ENCODE data around the gene EWSR1.
"Not testable (repeated sequence)": the region's sequence is repeated elsewhere in the genome, so short reads cannot be mapped to it uniquely, and the experiment has no call there.

Gene EWSR1, protein sequence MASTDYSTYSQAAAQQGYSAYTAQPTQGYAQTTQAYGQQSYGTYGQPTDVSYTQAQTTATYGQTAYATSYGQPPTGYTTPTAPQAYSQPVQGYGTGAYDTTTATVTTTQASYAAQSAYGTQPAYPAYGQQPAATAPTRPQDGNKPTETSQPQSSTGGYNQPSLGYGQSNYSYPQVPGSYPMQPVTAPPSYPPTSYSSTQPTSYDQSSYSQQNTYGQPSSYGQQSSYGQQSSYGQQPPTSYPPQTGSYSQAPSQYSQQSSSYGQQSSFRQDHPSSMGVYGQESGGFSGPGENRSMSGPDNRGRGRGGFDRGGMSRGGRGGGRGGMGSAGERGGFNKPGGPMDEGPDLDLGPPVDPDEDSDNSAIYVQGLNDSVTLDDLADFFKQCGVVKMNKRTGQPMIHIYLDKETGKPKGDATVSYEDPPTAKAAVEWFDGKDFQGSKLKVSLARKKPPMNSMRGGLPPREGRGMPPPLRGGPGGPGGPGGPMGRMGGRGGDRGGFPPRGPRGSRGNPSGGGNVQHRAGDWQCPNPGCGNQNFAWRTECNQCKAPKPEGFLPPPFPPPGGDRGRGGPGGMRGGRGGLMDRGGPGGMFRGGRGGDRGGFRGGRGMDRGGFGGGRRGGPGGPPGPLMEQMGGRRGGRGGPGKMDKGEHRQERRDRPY
- 332 to 611 reads per million in 2 experiments for total RNA-seq

DNA sequence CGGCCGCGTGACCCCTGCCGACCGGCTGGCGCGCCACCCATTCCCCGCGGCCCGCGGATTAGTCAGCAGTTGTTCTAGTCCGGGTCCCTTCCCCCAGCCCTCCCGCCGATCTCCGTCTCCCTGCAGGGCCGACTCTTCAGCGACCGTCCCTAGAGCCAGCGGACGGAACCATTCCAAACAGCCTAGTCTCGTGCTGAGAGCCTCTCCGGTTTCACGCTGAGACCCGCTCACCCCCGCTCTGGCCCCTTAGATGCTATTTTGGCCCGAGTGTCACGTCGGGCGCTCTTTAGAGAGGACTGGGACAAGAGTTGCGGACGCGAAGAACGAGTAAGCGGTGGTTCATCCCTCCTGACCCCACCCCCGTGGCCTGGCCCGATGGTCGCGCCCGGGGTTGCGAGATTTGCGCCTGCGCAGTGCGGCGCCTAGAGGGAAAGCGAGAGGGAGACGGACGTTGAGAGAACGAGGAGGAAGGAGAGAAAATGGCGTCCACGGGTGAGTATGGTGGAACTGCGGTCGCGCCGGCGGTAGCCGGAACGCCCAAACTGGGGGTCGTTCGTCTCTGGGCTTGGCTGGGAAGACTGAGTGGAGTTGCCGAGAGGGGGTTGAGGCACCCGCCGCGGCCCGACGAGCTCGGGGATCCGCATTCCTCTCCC, at the start of gene EWSR1, which contains the start of gene RHBDD3:
Gene EWSR1 (plus strand): TSS at position 411 of the 653 bp plus-strand sequence. CDS start 69 bp downstream, at position 480.
Gene RHBDD3 (minus strand): TSS at position 124 of the 653 bp plus-strand sequence. CDS start 2,355 bp downstream, outside the sequence.
- peak; percentile 91 for DNase-seq (ENCODE audit: low read depth)

DNA sequence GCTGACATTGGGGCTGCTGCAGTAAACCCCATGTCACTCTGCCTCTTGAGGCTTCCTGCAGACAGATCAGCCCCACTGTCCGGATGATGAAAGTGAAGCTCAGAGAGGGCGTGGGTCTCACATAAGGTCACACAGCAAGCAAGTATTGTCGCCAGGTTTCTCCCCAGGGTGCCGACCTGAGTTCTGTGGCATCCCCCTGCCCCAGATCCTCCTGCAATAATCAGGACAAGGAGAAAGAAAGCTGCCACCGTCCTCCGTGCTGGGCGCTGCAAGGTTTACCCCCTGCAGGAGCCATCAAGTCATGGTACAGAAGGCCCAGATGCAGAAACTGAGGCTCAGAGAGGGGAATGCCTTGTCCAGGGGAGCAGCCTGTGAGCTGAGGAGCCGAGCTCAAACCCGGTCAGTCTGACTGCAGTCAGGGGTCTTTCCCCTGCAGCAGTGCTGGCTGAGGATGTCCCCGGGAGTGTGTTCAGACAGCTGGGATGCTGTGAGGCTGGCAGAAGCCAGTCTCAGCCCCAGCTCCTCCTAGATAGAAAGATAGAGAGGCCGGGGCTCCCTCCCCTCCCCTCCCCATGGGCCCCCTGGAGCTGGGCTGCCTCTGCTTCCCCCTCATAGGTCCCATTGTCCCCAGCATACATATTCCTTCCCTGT, 49.2 kb upstream of the EWSR1 start:
- DNase-seq (ENCODE audit: low read depth): no peak

DNA sequence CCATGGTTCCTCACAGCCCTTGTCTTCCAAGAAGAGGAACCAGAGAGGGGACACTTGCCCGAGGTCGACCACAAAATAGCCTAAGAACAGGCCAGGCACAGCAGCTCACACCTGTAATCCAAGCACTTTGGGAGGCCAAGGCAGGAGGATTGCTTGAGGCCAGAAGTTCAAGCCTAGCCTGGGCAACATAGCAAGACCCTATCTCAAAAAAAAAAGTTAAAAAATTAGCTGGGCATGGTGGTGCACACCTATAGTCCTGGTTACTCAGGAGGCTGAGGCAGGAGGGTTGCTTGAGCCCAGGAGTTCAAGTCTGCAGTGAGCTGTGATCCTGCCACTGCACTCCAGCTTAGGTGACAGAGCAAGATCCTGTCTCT, 48.7 kb upstream of the EWSR1 start:
- not testable (repeated sequence) for DNase-seq (ENCODE audit: low read depth)

DNA sequence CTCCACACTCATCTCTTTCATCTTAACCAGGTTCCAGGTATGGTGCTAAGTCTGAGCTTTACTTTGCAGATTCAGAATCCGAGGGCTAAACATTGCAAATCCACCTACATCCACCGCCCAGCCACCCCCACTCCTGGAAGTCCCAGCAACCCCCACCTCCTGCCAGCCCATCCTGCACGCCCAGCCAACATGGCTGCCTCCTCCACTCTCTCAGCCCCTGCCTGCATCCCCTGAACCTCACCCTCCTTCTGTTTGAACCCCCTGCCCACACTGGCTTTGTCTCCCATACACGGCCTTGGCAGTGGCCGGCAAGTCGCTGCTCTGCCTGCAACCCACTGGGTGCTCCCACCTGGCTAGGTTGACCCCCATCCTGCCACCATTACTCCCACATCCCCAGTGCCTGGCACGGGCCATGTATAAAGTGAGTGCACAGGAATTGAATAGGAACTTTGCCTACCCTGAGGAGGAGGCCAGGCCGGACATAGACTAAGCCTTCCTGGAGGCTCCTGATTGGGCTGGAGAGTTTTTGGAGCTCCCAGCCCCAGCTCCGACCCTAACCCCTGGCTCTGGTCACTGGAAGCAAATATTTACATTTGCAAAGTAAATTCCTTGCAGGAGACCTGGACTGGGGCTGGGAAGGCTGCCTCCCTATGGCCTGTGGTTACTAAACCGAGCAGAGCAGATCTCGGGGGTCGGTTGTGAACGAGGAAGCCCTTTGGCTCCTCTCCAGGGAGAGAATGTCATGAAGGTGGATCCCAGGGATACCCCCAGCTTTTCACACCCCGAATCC, 48.0 kb upstream of the EWSR1 start:
- DNase-seq (ENCODE audit: low read depth): no peak

DNA sequence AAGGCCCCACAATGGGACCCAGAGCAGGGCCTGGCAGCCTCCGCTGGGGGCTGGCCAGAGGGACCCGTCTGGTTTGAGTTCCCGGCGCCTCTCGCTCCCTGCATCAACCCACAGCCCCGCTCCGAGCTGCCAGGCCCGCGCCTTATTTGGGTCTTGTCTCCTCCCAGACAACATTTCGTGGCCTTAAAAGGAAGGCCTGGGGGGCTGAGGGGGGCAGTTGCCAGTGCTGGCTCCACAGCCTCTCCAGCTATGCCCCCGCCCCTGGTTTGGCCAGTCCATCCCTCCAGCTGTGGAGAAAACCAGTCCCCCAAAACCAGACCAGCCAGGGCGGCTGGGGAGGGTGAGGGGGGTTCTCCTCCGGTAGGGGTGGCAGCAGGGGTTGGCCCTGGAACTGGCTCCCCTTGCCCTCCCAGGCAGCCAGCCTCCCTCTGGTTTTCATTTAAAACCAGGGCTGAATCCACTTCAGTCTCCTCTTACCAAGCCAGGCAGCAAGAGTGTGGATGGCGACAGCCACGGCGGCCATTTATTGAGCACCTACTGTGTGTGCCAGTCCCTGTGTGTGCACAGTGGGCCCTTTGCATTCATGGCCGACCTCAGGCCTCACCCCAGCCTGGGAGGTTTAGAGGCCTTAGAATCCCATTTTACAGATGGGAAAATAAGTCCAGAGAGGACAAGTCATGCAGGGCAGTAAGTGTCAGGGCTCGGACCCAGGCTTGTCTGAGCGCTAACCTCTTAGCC, 43.8 kb upstream of the EWSR1 start:
- no peak for DNase-seq (ENCODE audit: low read depth)

DNA sequence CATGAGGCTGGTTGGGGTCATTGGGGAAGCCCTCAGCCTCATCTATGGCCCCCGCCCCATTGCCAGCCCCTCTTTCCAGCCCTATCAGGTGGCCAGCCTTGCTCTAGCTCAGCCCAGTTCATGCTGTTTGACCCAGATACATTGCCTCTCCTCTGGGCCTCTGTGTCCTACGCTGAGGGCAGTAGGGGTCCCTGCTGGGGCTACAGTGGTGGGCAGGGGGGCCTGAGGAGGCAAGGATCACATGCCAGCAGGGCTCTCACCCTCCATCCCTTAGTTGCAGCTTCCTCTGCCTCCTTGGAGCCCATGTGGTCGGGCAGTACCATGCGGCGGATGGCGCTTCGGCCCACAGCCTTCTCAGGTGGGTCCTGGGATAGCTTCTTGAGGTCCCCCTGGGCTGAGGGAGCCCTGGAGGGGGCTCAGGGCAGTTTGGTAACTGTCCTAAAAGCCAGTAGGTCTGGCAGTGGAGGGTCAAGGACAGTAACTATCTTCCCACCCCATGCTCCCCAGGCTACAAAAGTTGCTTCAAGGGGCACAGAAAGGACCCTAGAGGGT, 43.1 kb upstream of the EWSR1 start:
- DNase-seq (ENCODE audit: low read depth): no peak

DNA sequence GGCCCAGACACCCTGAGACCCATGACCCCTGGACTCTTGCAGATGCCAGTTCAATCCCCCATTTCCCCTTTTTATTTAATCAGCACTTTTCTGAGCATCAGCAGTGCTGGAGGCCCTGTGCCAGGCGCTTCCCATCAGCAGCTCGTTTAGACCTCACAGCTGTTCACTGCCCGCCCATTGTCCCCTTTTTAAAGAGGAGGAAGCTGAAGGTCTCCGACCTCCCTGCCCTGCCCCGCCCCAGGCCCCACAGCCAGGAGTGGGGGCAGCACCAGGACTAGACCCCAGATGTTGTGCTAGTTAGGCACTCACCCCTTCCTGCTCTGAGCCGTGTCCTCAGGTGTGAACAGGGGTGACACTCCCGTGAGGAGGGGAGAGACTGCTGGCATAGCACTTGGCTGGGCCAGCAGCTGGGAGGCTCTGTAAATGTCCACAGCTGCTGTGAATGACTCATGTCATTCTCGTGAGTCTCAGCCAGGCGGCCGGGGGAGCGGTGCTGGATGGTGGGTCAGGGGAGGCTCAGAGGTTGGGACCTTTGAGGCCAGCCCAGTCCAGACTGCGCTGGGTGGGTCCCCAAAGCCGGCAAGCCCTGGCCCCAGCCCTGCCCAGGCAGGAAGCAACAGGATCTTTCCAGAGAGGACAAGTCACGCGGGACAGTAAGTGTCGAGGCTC, 42.5 kb upstream of the EWSR1 start:
- DNase-seq (ENCODE audit: low read depth): no peak

DNA sequence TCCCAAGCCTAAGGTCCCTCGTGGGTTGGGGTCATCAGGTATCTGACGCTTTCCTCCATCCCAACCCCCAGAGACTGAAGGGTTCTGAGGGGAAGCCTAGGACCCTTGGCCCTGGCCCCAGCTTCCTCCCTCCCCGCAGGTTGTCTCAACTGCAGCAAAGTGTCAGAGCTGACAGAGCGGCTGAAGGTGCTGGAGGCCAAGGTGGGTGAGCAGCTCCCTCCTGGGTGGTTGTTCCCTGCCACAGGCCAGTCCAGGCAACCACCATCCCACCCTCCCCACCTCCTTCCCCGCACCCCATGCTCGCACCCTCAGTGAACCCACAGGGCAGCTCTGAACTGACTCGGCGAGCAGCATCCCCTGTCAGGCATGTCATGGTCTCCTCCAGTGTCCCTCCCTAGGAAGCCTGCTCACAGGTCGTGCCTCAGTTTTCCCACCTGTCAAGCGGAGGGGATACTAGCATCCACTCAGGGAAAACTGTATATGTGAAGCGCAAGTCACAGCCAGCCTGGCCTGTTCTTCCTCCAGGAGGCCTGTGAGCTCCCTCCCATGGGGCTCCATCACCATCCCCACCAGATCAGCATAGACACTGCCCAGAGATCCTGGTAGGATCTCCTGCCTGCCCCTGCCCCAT, 41.6 kb upstream of the EWSR1 start:
- no peak for DNase-seq (ENCODE audit: low read depth)

DNA sequence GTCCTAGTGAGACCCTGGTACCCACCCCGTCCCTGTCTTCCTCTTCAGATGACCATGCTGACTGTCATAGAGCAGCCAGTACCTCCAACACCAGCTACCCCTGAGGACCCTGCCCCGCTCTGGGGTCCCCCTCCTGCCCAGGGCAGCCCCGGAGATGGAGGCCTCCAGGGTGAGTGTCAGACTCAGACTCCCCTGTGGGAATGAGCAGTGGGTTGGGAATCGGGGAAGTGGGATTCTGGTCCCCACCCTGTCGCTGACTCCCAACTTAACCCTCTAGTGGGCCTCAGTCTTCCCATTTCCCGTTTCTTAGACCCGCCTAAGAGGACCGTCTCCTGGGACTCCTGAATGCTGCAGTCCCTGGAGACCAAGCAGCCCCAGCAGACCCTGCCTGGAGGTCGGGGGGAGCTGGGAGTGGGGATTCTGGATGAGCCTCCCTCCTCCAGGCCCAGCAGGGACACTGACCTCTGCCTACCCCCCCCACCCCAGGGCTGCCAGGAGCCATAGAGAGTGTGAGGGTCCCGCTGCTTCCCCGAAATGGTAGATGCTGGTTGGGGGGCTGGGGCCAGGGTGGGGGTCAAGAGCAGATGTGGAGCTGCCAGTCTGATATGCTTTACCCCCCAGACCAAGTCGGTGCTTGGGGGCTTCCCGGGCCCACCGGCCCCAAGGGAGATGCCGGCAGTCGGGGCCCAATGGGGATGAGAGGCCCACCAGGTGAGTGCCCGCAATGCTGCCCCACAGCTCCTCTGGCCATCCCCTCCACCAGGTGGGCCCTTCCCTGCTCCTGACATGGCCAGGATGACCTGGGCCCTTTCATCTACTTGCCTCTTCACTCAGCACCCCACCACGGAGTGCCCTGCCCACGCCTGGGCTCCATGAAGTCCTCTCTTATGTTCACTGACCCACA, 36.8 kb upstream of the EWSR1 start:
- DNase-seq (ENCODE audit: low read depth): no peak

DNA sequence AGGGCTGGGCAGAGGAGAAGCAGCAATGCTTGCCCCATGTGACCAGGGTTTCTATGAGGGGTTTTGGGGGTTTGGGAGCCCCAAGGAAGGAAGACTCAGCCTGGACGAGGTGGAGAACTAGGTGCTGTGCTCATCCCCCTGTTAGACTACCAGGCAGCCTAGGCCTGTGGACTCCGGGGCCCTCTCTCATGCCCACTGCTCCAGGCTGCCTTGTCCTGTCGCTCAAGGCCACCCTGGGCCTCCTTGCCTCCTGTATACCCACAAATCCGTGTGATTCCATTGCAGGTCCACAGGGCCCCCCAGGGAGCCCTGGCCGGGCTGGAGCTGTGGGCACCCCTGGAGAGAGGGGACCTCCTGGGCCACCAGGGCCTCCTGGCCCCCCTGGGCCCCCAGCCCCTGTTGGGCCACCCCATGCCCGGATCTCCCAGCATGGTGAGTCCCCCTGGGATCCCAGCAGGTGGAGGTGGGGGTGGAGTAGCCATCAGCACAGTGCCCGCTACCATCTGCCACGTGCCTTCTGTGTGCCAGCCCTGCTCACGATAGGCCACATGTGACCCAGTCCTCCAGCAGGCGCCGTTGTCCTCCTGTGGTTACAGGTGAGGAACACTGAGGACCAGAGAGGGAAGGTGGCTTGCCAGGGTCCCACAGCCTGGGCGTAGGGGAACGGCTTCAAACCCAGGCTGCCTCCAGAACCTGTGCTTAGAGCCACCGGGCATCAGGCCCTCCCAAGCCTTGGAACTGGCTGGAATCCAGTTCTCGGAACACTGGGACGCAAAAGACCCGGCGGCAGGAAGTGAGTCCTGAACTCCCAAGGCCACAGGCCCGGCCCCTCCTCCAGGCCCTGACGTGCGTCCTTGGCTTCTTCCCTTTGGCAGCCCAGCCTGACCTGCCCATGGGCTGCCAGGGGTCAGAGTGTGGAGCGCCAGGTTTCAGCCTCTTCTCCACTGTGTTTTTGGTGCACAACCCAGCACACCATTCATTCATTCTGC, 35.8 kb upstream of the EWSR1 start:
- DNase-seq (ENCODE audit: low read depth): no peak

DNA sequence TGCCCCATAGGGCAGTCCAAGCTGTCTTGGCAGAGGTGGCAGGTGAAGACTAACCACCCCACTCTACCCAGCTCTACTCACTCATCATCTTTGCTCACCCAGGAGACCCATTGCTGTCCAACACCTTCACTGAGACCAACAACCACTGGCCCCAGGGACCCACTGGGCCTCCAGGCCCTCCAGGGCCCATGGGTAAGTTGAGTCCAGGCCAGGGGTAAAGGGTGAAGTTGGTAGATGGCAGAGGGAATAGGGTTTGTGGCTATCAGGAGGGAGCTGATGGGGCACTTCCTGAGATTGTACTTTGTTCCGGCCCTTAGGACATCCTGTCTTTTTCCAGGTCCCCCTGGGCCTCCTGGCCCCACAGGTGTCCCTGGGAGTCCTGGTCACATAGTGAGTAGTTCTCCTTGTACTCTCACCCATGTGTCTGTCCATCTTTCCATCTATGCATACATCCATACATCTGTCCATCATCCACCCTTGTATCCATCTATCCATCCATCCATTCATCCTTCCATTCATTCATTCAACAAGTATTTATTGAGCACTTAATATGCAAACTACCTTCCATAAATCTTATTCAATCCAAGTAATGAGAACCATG, 34.7 kb upstream of the EWSR1 start:
- no peak for DNase-seq (ENCODE audit: low read depth)

DNA sequence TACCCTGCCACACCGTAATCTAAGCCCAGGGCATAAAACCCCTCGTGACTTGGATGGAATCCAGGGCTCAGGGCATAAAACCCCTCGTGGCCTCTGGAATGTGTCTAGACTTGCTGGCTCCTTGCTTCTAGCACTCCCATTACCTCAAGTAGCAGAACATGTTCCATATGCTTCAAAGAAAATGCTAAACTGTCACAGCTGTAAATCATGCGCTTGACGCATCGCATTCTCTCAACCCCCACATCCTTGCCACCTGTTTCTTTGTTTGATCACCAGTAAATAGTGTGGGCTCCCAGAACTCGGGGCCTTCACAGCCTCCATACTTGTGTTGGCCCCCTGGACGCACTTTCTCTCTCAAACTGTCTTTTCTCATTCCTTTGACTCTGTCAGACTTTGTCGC, 27.6 kb upstream of the EWSR1 start:
- DNase-seq (ENCODE audit: low read depth): not testable (repeated sequence)

DNA sequence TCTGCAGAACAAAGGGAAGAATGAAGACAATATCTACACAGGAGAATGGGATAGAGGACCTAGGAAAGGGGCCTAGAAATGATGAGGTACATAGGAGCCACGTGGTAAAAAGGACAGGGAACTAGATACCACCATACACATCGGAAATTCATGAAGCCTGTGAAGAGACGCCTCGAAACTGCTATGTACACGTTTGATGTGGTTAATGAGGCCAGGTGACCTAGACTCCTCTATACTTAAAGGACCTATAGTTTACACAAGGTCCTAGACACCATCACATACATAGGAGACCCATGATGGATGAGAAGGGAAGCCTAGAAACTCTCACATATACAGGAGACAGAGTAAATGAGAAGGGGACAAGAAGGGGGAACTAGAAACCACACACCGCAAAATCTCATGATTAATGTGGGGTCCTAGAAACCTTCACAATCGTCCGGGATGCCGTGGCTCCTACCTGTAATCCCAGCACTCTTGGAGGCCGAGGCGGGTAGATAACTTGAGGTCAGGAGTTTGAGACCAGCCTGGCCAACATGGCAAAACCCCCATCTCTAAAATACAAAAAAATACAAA, 24.1 kb upstream of the EWSR1 start:
- DNase-seq (ENCODE audit: low read depth): no peak

DNA sequence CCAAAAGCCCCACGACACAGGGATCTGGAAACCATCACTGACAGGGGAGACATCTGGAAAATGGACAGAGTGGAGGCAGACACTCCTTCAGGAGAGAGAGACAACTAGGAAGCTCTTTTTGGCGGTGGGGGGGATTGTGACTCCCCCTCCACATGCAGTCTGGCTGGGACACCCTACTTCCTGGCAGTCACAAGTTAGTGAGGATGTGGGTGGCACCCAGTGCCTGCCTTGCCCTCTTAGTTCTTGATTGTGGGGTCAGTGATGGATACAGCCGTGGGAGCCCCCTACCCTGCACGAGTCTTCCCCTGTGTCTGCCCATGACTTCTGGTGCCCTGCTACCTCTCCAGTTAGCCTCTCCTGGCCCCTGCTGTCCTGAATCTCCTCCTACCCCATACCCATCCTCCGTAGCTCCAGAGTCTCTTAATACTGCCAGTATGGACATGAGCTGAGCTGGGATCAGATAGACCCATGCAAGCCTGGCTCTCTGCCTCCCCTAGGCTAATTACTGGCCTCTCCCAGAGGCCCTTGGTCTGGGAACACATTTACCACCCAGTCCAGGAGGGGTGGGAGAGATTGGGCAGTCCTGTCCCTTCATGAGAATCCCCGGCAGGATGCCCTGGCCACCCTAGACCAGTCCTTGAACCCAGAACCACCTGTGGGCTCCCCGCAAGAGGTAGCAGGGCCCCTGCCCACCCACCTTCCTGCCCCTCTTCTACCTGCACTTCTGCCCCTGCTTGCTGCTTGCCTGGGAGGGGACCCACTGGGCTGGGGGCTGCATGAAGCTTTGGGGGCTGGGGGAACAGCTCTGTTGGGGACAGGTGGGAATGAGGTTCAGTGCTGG, 23.1 kb upstream of the EWSR1 start:
- DNase-seq (ENCODE audit: low read depth): no peak
